Activated T-helper 1 cell treated with anti-CD3 and anti-CD28 coated beads, Interleukin-12 subunit alpha, Interleukin-12 subunit beta, Interleukin-2, Interleukin-4 antibody, amounts not matched to agents 30 ng/mL and 10 ng/mL and 1 ng/mL, durations not matched to agents 14 hours and 24 hours and 36 hours (primary cell): ENCODE results near the gene TSPYL4. TPM values are rescaled to one million over a fixed set of nuclear protein-coding genes. Genes with fewer than 3 reads are reported as not detected.

ENCODE experiments used
- DNase-seq: peaks from one replicate; pipeline ENCODE4 v3.0.0; 2021; ENCODE audit warnings: low spot score
- H3K27ac Mint-ChIP-seq: one replicate; pipeline ENCODE4 v1.8.0; 2021; ENCODE audit warnings: mild to moderate bottlenecking, mixed read lengths
- H3K27me3 Mint-ChIP-seq: one replicate; pipeline ENCODE4 v1.8.0; 2022; ENCODE audit warnings: mild to moderate bottlenecking, moderate library complexity, mixed read lengths; ENCODE audit not compliant: insufficient read depth
- H3K36me3 Mint-ChIP-seq: one replicate; pipeline ENCODE4 v1.8.0; 2021; ENCODE audit warnings: low read depth, mixed read lengths
- H3K4me1 Mint-ChIP-seq: one replicate; pipeline ENCODE4 v1.8.0; 2021; ENCODE audit warnings: low read depth, mixed read lengths
- H3K4me3 Mint-ChIP-seq: one replicate; pipeline ENCODE4 v1.8.0; 2021; ENCODE audit warnings: mild to moderate bottlenecking, moderate library complexity, mixed read lengths
- H3K9me3 Mint-ChIP-seq: one replicate; pipeline ENCODE4 v1.8.0; 2021; ENCODE audit warnings: mixed read lengths
- intact Hi-C: fragments of 100-400 bp; cut with micrococcal nuclease; formaldehyde crosslinking; loops from one replicate; pipeline ENCODE4 v1.15.1; 2024
- total RNA-seq: library from RNA; stranded (reverse); gene quantifications from 2 replicates; pipeline ENCODE4 v1.2.3, GENCODE V29; 2022

The TSPYL4 gene
- total RNA-seq, 1 donor from 2014 or later = 21.4 TPM

DNA sequence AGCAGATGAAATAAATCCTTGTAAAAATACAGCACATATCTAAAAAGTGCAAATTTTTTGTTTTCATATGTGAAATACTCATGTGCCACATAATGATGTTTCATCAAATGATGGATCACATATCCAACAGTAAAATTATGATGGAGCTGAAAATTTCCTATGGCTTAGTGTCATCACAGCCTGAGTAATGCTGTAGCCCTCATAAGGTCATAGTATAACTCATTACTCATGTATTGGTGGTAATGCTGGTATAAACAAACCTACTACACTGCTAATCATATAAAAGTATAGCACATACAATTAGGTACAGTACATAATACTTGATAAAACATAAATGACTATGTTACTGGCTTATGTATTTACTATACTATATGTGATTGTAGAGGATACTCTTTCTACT, 12.9 kb upstream of the TSPYL4 start:
- H3K27me3 Mint-ChIP-seq = no peaks in the 10 kb centered on the region
- H3K9me3 Mint-ChIP-seq = peaks cover 4% of the 10 kb centered on the region
- DNase-seq = no peak
- H3K27ac Mint-ChIP-seq = no peak overlapping the region
- H3K4me1 Mint-ChIP-seq = peaks cover 6% of the 10 kb centered on the region
- no peak overlapping the region for H3K4me3 Mint-ChIP-seq
- intact Hi-C loops = no loop called here
- H3K36me3 Mint-ChIP-seq = peaks cover 5% of the 10 kb centered on the region

DNA sequence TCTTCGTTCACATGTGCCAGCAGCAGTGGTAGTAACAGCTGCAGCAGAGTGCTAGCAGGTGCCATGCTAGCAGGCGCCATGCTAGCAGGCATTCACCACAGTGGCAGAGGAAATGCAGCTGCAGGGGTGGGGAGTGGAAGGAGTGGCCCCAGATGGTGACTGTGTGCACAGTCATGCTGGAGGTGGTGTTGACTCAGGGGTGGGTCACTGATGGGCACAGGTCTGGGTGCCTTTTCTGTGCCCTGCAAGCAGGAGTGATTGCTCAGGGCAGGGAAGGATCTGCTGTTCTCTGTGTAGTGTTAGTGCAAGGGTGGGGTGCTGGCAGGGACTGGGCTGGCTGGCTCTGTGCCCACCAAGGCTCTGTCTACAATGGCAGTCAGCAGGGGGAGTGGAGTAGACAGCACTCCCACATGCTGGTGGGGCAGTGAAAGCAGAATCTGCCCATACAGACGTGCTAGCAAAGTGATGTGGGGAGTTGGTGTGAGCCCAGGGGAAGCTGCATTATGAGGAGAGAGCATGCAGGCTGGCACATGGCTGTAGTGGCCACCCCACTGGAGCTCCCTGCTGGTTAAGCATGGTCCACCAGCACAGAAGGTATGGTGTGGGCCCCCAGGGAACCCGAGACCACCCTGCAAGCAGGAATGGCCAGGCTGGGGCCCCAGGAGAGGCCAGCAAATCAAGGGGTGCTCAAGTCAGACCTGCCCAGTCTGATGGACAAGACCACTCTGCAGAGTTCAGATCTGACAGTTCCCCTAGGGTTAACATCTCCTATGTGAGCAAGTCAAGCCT, 11.4 kb upstream of the TSPYL4 start:
- Mint-ChIP-seq H3K27ac (no peak overlapping the region), H3K9me3 (peaks cover 4% of the 10 kb centered on the region), H3K4me3 (no peak overlapping the region), H3K27me3 (peaks cover 2% of the 10 kb centered on the region), H3K36me3 (peaks cover 9% of the 10 kb centered on the region), H3K4me1 (peaks cover 6% of the 10 kb centered on the region)
- intact Hi-C loops = no loop called here
- DNase-seq = no peak

DNA sequence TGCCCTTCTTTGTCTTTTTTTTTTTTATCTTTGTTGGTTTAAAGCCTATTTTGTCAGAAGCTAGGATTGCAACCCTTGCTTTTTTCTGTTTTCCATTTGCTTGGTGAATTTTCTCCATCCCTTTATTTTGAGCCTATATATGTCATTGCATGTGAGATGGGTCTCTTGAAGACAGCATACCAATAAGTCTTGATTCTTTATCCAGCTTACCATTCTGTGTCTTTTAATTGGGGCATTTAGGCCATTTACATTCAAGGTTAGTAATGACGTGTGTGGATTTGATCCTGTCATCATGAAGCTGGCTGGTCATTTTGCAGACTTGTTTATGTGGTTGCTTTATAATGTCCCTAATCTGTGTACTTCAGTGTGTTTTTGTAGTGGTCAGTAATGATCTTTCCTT, 9.5 kb upstream of the TSPYL4 start:
- H3K4me1 Mint-ChIP-seq = peaks cover under 1% of the 10 kb centered on the region
- no peak overlapping the region for H3K4me3 Mint-ChIP-seq
- H3K27me3 Mint-ChIP-seq = peaks cover 2% of the 10 kb centered on the region
- H3K9me3 Mint-ChIP-seq = peaks cover 4% of the 10 kb centered on the region
- intact Hi-C loops = no loop called here
- peaks cover 9% of the 10 kb centered on the region for H3K36me3 Mint-ChIP-seq
- H3K27ac Mint-ChIP-seq = no peak overlapping the region
- DNase-seq = no peak

DNA sequence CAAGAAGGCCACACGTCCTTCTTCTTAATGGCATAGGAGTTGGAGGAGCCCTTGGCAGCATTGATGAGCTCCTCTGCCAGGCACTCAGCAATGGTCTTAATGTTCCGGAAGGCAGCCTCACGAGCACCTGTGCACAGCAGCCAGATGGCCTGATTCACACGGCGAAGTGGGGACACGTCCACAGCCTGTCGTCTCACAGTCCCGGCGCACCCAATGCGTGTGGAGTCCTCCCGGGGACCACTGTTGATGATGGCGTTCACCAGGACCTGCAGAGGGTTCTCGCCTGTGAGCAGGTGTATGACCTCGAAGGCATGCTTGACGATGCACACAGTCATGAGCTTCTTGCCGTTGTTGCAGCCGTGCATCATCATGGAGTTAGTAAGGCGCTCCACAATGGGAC, 4.6 kb upstream of the TSPYL4 start:
- Mint-ChIP-seq H3K36me3 (peaks cover 6% of the 10 kb centered on the region), H3K27ac (no peak overlapping the region), H3K27me3 (peaks cover 2% of the 10 kb centered on the region), H3K9me3 (peaks cover 4% of the 10 kb centered on the region), H3K4me1 (no peaks in the 10 kb centered on the region), H3K4me3 (no peak overlapping the region)
- no peak for DNase-seq
- intact Hi-C loops = loop anchor here (10.0 kb wide), 2 partner anchors 1264 to 1346 kb away; partner anchors contain the start of gene GOPC

DNA sequence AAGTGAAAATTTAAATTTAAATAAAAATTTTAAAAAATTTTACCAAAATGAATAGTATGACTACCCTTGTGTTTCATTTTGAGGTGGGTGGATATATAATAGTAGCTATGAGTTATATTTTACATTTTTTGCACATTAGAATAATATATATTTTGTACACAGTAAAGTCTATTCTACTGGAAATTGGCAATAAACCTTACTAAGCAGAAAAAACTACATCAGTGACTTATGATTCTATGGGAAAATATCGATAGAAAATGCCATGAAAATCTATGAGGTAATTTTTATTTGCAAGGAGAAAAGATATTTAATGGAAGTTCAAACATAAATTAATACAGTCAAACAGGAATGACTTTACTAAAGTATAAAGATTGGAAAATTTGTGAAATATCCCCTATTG, 2.8 kb upstream of the TSPYL4 start:
- intact Hi-C loops = loop anchor here (10.0 kb wide), 2 partner anchors 1262 to 1348 kb away; partner anchors contain the start of gene GOPC
- no peak overlapping the region for H3K27ac Mint-ChIP-seq
- no peaks in the 10 kb centered on the region for H3K9me3 Mint-ChIP-seq
- no peaks in the 10 kb centered on the region for H3K4me1 Mint-ChIP-seq
- H3K36me3 Mint-ChIP-seq = peaks cover 9% of the 10 kb centered on the region
- H3K4me3 Mint-ChIP-seq = no peak overlapping the region
- no peak for DNase-seq
- H3K27me3 Mint-ChIP-seq = peaks cover 2% of the 10 kb centered on the region

DNA sequence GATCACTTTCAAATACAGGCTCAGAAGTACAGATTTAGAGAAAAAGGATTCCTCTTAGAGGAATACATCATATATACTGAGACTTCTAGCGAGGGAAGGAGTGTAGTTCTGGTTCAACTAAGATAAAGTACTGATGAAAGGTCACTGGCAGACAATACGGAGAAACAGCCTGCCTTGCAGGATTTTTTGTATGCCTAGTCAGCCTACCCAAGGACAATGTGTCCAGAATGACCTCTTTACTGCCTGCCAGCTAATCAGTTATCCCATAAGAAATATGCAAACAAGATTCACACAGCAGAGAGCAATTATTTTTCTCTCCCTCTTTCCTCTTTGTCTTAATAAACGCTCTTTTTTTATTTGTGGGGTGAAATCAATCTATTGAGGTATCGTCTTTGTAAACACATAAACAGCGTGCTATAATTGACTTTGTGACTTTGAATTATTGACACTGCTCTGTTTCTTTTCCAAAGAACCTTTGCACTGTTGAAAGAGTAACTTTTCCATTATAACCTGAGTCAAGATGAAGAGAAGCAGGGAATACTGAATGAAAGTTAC, 1.4 kb upstream of the TSPYL4 start:
- no peak for DNase-seq
- Mint-ChIP-seq H3K4me3 (no peak overlapping the region), H3K9me3 (no peaks in the 10 kb centered on the region), H3K4me1 (no peaks in the 10 kb centered on the region), H3K27me3 (peaks cover under 1% of the 10 kb centered on the region), H3K36me3 (peaks cover 10% of the 10 kb centered on the region), H3K27ac (no peak overlapping the region)
- intact Hi-C loops = loop anchor here (10.0 kb wide), 2 partner anchors 1261 to 1349 kb away; partner anchors contain the start of gene GOPC

DNA sequence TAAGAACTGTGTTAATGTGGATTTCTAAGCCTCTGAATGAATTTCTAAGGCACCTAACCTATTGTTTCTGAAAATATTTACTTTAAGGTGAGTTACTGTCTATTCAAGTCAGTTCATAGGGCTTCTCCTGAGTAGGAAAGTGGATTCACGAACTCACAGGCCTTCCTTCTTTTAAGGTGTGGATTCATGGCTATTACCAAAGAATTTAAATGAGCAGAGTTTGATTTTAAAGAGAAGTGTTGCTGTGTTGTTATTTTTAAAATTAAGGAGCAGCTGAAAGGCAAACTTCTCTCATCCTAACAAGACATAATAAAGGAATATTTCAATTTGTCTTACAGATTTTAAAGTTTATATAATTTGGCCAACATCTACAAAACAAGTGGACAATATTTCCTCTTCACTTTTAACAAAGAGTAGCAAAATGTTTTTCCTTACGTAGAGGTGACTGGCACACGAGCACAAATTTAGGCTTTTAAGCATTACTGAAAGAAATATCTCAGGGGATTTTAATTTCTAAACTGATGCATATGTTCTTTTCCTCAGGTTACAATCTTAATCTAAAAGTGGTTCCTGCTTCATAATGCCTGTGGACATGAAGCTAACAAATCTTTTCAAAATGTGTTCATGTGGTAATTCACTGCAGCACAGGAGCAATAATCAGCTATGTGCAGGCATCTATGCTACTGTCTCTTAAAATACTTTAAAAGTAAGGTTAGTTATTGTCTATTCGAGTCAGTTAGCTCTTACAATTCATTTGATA, 602 bp upstream of the TSPYL4 start:
- Mint-ChIP-seq H3K36me3 (peaks cover 14% of the 10 kb centered on the region), H3K4me3 (no peak overlapping the region), H3K27me3 (no peaks in the 10 kb centered on the region), H3K4me1 (no peaks in the 10 kb centered on the region), H3K9me3 (no peaks in the 10 kb centered on the region), H3K27ac (no peak overlapping the region)
- intact Hi-C loops = loop anchor here (1.0 to 10.0 kb wide), 8 partner anchors 25 to 1350 kb away; partner anchors contain the start of genes GOPC, KPNA5, RWDD1 and TSPYL1
- no peak for DNase-seq

DNA sequence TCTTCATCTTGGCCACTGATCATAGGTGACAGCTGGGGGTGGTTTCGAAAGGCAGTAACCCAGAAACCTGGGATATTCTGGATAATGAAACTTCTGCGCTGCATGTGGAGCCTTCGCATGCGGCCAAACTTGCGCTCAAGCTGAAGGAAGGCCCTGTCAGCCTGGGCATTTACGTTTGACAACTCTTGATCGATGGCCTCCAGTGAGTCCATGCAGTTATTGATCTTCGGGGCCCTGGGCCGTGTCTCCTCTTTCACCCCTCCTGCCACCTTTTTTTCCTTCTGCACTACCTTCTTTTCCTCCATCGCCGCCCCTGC, 729 bp downstream of the TSPYL4 start:
- Mint-ChIP-seq H3K9me3 (no peaks in the 10 kb centered on the region), H3K27me3 (no peaks in the 10 kb centered on the region), H3K36me3 (peaks cover 14% of the 10 kb centered on the region), H3K27ac (no peak overlapping the region), H3K4me3 (no peak overlapping the region), H3K4me1 (peaks cover 6% of the 10 kb centered on the region)
- DNase-seq = no peak
- intact Hi-C loops = loop anchor here (10.0 kb wide), 2 partner anchors 1258 to 1352 kb away; partner anchors contain the start of gene GOPC

DNA sequence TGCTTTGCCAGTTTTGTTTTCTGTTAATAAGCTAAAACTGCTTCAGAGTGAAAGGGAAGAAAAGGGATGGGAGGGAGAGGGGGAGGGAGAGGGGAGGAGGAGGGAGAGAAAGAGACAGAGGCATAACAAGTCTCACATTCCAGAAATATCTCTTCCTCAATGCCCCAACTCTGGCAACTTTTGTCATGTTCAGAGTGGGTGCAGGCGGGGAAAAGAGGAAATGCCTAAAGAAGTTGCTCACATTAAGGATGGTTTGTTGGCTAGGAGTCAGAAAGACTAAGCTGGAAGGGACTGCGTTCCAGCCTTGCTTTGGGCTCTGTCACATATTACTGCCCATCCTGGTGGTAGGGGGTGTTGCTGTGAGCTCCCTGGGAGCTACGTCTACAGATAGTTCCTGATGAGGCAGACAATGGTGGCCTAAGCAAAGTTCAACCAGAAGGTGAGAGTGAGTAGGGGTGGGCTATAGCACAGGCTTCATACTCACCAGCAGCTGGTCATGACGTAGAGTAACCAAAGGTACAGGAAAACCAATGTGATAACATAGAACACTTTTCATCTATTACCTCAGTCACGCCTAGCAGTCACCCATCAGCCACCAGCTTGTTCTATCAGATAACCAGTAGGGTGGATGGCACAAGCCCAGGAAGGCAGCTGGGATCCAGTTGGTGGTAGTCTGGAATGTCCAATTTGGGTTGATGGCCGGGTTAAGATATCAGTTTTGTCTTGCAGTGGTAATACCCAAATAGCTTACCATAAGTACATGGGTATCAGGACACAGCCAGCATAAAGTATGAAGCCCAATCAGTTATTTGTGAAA, 2.1 kb downstream of the TSPYL4 start:
- DNase-seq = no peak
- Mint-ChIP-seq H3K27ac (peak overlapping the region; percentile 51), H3K4me3 (peak overlapping the region; percentile 62), H3K4me1 (peaks cover 7% of the 10 kb centered on the region), H3K27me3 (no peaks in the 10 kb centered on the region), H3K36me3 (peaks cover 14% of the 10 kb centered on the region), H3K9me3 (no peaks in the 10 kb centered on the region)
- intact Hi-C loops = loop anchor here (10.0 kb wide), 2 partner anchors 1257 to 1353 kb away; partner anchors contain the start of gene GOPC

DNA sequence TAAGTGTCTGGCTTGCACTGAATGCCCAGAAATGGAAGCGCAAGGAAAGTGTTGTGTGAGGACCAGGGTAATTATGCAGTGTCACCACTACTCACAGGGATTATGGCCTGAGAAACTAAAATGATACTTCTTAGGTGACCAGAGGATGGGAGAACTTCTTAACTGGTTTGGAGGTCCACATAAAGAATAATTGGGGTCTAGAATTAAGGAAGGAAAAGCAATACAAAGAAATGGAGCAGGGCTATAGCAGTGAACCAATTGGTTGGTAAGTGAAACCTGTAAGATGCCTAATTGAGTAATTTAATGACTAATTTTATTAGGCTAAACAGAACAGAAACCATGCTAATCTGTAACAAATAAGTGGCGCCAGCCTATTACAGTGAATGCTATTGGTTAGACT, 5.3 kb downstream of the TSPYL4 start:
- Mint-ChIP-seq H3K36me3 (peaks cover 14% of the 10 kb centered on the region), H3K27me3 (no peaks in the 10 kb centered on the region), H3K27ac (no peak overlapping the region), H3K4me1 (peaks cover 7% of the 10 kb centered on the region), H3K9me3 (no peaks in the 10 kb centered on the region), H3K4me3 (no peak overlapping the region)
- intact Hi-C loops = no loop called here
- no peak for DNase-seq

DNA sequence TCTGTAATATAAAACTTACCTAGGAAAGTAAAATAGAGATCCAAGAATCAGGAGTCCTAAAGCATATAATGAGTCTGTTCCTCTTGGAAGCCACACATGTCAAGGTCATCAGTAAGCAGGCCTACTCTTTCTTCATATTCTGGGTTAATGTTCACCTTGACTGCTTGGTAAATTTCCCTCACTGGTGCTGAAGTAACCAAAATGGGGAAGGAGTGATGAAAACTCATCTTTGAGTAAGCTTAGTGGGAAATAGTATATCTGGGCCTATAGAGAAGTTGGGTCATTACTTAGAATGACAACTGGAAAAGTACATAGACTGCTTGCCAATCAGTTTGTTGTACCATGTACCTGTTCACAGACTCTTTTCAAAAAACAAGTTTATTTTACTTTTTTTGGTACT, 6.6 kb downstream of the TSPYL4 start:
- H3K27ac Mint-ChIP-seq = no peak overlapping the region
- intact Hi-C loops = no loop called here

DNA sequence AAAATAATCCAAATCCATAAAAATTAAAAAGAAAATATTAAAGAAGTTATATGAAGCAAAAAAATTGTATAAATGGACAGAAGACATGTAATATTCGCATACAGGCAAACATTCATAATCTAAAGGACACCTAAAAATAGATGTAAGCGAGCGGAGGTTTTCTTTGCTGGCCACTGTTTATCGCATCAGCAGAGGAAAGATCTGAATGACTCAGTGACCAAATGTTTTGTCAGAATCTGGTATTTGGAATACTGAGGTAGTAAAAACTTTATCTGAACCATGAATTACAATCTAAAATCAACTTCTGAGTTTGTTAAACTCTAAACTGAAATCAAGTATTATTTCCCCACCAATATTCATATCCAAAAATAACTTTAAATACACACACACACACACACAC, 7.8 kb downstream of the TSPYL4 start:
- H3K4me1 Mint-ChIP-seq = peaks cover 7% of the 10 kb centered on the region
- intact Hi-C loops = no loop called here
- peaks cover 9% of the 10 kb centered on the region for H3K36me3 Mint-ChIP-seq
- no peak for DNase-seq
- H3K27ac Mint-ChIP-seq = no peak overlapping the region
- H3K9me3 Mint-ChIP-seq = no peaks in the 10 kb centered on the region
- H3K27me3 Mint-ChIP-seq = no peaks in the 10 kb centered on the region
- no peak overlapping the region for H3K4me3 Mint-ChIP-seq

More for the DNA sequence above, 6.6 kb downstream of the TSPYL4 start:
- Mint-ChIP-seq H3K4me3 (no peak overlapping the region), H3K4me1 (peaks cover 7% of the 10 kb centered on the region), H3K27me3 (no peaks in the 10 kb centered on the region), H3K9me3 (no peaks in the 10 kb centered on the region), H3K36me3 (peaks cover 12% of the 10 kb centered on the region)
- no peak for DNase-seq
